Left lung (tissue), 10 donors: ENCODE data around the gene CEP170B. TPM values are rescaled to one million over a fixed set of nuclear protein-coding genes. Genes with fewer than 3 reads are reported as not detected.

ENCODE experiments used
- ATAC-seq: fragments of 200-7000 bp; cut with Tn5 transposase; one replicate; pipeline ENCODE4 v1.9.1; 2020; ENCODE audit warnings: moderate library complexity
- DNase-seq, 4 donors: peaks; one replicate each; pipeline ENCODE4 v3.0.0-alpha.2; 2013 to 2020
- H3K27ac ChIP-seq, 2 donors: fragments of 200-600 bp; sonication (generic) in 1 of 2; one replicate each; pipeline versions ENCODE4 v1.5.0 to v1.8.0; 2020 to 2021
- H3K27me3 ChIP-seq, 2 donors: fragments of 200-600 bp; sonication (generic) in 1 of 2; one replicate each; pipeline versions ENCODE4 v1.5.0 to v1.8.0; 2020 to 2021
- H3K36me3 ChIP-seq, 2 donors: fragments of 200-600 bp; sonication (generic) in 1 of 2; one replicate each; pipeline versions ENCODE4 v1.5.0 to v1.8.0; 2020 to 2021
- H3K4me1 ChIP-seq, 2 donors: fragments of 200-600 bp; one replicate each; pipeline ENCODE4 v1.8.0; 2021
- H3K4me3 ChIP-seq, 2 donors: fragments of 200-600 bp; sonication (generic) in 1 of 2; one replicate each; pipeline versions ENCODE4 v1.5.0 to v1.8.0; 2020 to 2021; ENCODE audit warnings: mild to moderate bottlenecking in 1 of 2
- H3K9me3 ChIP-seq, 2 donors: fragments of 200-600 bp; sonication (generic) in 1 of 2; one replicate each; pipeline versions ENCODE4 v1.5.0 to v1.8.0; 2020 to 2021
- CTCF ChIP-seq, 2 donors: fragments of 200-600 bp; sonication (generic) in 1 of 2; IDR thresholded peaks; one replicate each; pipeline versions ENCODE4 v1.5.0 to v1.8.0; 2021; ENCODE audit warnings: antibody characterized with exemption in 2 of 2
- intact Hi-C, 2 donors: fragments of 100-400 bp; cut with DNase I; formaldehyde crosslinking; loops; one replicate each; pipeline versions ENCODE4 v1.11.2 to v1.14.2; 2022
- polyA plus RNA-seq, 6 donors: library from polyadenylated mRNA; unstranded; fragments of 120-200 nt; gene quantifications; one replicate each; pipeline ENCODE4 v1.2.1, GENCODE V29; 2013; ENCODE audit not compliant: insufficient read length in 6 of 6
- total RNA-seq, 2 donors: library from RNA; stranded (reverse); fragmentation: NEBNext Ultra II Directional; extraction: Animal tissue kit (Norgen Biotek cat#: 25700); gene quantifications; one replicate each; pipeline ENCODE4 v1.2.1, GENCODE V29; 2021
- donor health status: DM: no; HTN: yes; CAD: no.
- donor health status: DM: no; HTN: no; CAD: no.

CEP170B gene
- total and polyA plus RNA-seq, 8 donors = 10.0 to 42.3 (median 14.2) TPM

- no peak overlapping the region for H3K27ac ChIP-seq
- no peak for ATAC-seq
- no peak for TF ChIP-seq CTCF (IDR thresholded peaks at IDR 0.05)
- peak in 1 of 4 donors; percentile 53 for DNase-seq
- peaks cover 8 to 25% of the 10 kb centered on the region in 2 donors for H3K4me1 ChIP-seq
- peaks cover 0 to 33% of the 10 kb centered on the region in 2 donors for H3K27me3 ChIP-seq
- no peak overlapping the region for H3K4me3 ChIP-seq
- intact Hi-C loops = no loop called here
- H3K36me3 ChIP-seq = no peaks in the 10 kb centered on the region
- no peaks in the 10 kb centered on the region for H3K9me3 ChIP-seq
Measured at GRCh38 chr14:104822821-104823615, 42.0 kb upstream of the CEP170B start.

- Histone ChIP-seq H3K27ac (no peak overlapping the region), H3K36me3 (no peaks in the 10 kb centered on the region), H3K4me1 (peaks cover 8 to 25% of the 10 kb centered on the region in 2 donors), H3K4me3 (no peak overlapping the region), H3K27me3 (peaks cover 0 to 35% of the 10 kb centered on the region in 2 donors), H3K9me3 (no peaks in the 10 kb centered on the region)
- no peak for DNase-seq
- TF ChIP-seq CTCF (IDR thresholded peaks at IDR 0.05) = no peak
- no peak for ATAC-seq
- intact Hi-C loops = no loop called here
Measured at GRCh38 chr14:104824353-104824997, 40.6 kb upstream of the CEP170B start.

GRCh38 chr14:104826189-104826860 lies 38.7 kb upstream of the CEP170B start:
- Histone ChIP-seq H3K9me3 (no peaks in the 10 kb centered on the region), H3K4me1 (peaks cover 8 to 25% of the 10 kb centered on the region in 2 donors), H3K27ac (peak overlapping the region in 1 of 2 donors; percentile 37), H3K27me3 (peaks cover 0 to 35% of the 10 kb centered on the region in 2 donors), H3K36me3 (no peaks in the 10 kb centered on the region), H3K4me3 (peak overlapping the region; percentile 48 to 54)
- ATAC-seq (peak; percentile 95), DNase-seq (peak; percentile 76 to 99 (median 89))
- intact Hi-C loops = loop anchor here in 1 of 2 donors (2.0 kb wide), 1 partner anchor 60 kb away; no protein-coding TSS in a partner anchor
- peak; percentile 85 to 97 for TF ChIP-seq CTCF (IDR thresholded peaks at IDR 0.05)

- Histone ChIP-seq H3K27me3 (peaks cover 0 to 35% of the 10 kb centered on the region in 2 donors), H3K36me3 (no peaks in the 10 kb centered on the region), H3K27ac (no peak overlapping the region), H3K4me1 (peaks cover 8 to 25% of the 10 kb centered on the region in 2 donors), H3K4me3 (peak overlapping the region; percentile 48 to 54), H3K9me3 (no peaks in the 10 kb centered on the region)
- DNase-seq = no peak
- no peak for TF ChIP-seq CTCF (IDR thresholded peaks at IDR 0.05)
- ATAC-seq = no peak
- intact Hi-C loops = loop anchor here in 1 of 2 donors (2.0 kb wide), 1 partner anchor 60 kb away; no protein-coding TSS in a partner anchor
Measured at GRCh38 chr14:104826861-104827176, 38.2 kb upstream of the CEP170B start.
